GM13977 (cell line): ENCODE measurements around the gene MEIS2.

Experiments used
- DNase-seq: peaks from one replicate; pipeline ENCODE4 v3.0.0; 2012; ENCODE audit warnings: low spot score
- CTCF ChIP-seq: IDR thresholded peaks from 2 replicates; pipeline ENCODE4 v1.5.1; 2012; ENCODE audit warnings: mild to moderate bottlenecking, control low read depth; ENCODE audit not compliant: insufficient read depth; ENCODE audit errors: extremely low read depth, missing control alignments
- in situ Hi-C: fragments of 300-500 bp; cut with MboI; formaldehyde crosslinking; loops from one replicate; pipeline ENCODE4 v1.12.0; 2022; ENCODE audit warnings: low sequenced_read_pairs, low pct_unique_long_range_greater_than_20kb, mixed read lengths, inconsistent platforms; ENCODE audit not compliant: unreplicated experiment

MEIS2 gene

DNA sequence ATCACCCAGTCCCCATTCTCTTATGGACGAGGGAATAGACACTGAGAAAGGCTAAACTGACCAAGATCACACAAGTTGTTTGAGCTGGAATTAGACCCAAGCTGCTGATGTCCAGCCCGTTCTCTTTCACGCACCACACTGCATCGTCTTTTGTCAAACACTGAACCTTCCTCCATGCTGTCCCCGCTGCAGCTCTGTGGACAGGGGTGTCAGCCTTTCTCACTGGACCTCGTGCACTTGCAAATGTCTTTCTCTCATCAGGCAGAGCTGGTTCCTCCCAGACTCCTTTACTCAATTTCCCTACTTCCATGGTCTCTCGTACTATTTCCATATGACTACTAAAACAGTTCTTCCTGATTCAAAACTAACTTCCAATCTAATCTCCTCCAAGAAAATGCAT, 161.6 kb downstream of the MEIS2 start:
- no peak for TF ChIP-seq CTCF
- DNase-seq = no peak
- in situ Hi-C loops = no loop called here

DNA sequence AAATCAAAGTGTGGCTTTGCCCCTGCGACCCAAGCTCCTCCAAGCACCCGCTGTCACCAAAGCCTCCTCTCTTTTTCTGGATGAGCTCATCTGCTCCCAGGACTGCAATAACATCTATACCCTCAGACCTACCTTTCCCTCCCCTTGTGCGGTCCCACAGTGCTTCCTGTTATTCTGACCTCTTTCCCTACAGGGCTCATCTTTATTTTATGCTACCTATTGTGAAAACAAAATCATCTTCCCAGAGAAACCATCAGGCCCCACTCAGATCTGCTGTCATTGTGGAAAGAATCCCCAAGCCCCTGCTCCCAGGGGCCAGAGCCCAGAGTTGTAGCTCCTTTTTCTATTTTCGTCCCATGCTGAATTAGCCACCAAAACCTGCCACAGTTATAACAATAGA, 162.2 kb downstream of the MEIS2 start:
- in situ Hi-C loops = no loop called here
- DNase-seq = no peak
- no peak for TF ChIP-seq CTCF

- DNase-seq = no peak
- in situ Hi-C loops = no loop called here
- no peak for TF ChIP-seq CTCF
Observed at GRCh38 chr15:36936613-36937012, 163.7 kb downstream of the MEIS2 start.

DNA sequence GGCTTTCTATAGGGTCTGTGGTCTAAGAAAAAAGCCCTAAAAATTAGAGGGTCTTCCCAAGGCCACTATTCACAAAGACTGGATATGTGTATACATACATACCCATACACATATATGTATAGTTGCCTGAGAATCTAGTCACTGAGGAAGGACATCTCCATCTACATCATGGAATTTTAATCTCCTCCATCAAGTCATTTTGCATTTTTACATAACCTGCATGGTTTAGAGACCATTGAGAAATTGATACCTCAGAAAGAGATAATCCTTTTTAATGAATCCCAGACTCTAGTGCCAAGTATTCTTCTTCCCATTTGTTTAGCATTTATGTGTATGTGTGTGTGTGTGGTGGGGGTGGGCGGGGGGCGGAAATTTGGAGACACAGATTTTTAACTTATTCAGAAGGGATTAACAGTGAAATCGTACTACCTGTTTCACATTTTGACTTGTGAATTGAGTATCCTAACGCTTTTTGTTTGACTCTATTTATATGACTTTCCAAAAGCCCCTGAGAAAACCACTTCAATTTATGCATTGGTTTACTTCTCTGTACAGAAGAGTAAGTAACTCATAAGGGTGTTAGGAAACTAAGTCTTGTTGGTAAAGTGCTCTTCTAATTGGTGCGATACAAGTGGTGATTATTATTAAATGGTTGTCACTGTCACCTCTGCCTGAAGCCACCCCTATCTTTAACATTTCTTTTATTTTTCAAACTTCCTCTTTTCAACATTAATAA, 166.9 kb downstream of the MEIS2 start:
- in situ Hi-C loops = no loop called here
- no peak for DNase-seq
- TF ChIP-seq CTCF = no peak

DNA sequence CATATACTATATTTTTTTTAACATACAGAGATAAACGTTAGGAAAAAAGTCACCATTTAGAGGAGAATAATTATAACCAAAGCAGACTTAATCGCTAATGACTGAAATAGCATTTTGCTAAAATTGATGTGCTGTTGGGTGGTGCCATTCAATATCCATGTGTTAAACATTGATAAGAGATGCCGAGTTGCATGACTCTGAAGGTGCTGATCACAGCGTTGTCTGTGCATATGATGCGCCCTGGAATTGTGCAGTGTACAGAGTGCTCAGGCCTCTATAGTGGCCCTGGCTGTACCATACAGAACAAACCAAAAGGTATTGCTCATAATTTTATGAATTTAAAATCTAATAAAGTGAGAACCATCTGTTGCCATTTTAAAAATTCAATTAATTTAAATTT, 168.3 kb downstream of the MEIS2 start:
- no peak for TF ChIP-seq CTCF
- no peak for DNase-seq
- in situ Hi-C loops = no loop called here

- in situ Hi-C loops = no loop called here
- DNase-seq = no peak
- TF ChIP-seq CTCF = no peak
Observed at GRCh38 chr15:36931434-36931833, 168.9 kb downstream of the MEIS2 start.
